Osteocyte (in vitro differentiated cells): ENCODE measurements around the gene PLS3. TPM values are rescaled to one million over a fixed set of nuclear protein-coding genes. Genes with fewer than 3 reads are reported as not detected.

ENCODE experiments used
- DNase-seq: peaks from one replicate; pipeline ENCODE4 v3.0.0; 2021; ENCODE audit warnings: mixed read lengths; ENCODE audit not compliant: unreplicated experiment; ENCODE audit errors: extremely low spot score
- H3K27ac Mint-ChIP-seq: one replicate; pipeline ENCODE4 v1.8.0; 2021; ENCODE audit warnings: mild to moderate bottlenecking, mixed read lengths; ENCODE audit not compliant: unreplicated experiment
- H3K27me3 Mint-ChIP-seq: one replicate; pipeline ENCODE4 v1.8.0; 2021; ENCODE audit warnings: mixed read lengths; ENCODE audit not compliant: unreplicated experiment
- H3K36me3 Mint-ChIP-seq: one replicate; pipeline ENCODE4 v1.8.0; 2021; ENCODE audit warnings: mixed read lengths; ENCODE audit not compliant: unreplicated experiment
- H3K4me1 Mint-ChIP-seq: one replicate; pipeline ENCODE4 v1.8.0; 2021; ENCODE audit warnings: mixed read lengths; ENCODE audit not compliant: unreplicated experiment
- H3K4me3 Mint-ChIP-seq: one replicate; pipeline ENCODE4 v1.8.0; 2021; ENCODE audit warnings: mild to moderate bottlenecking, moderate library complexity, mixed read lengths; ENCODE audit not compliant: unreplicated experiment
- H3K9me3 Mint-ChIP-seq: one replicate; pipeline ENCODE4 v1.8.0; 2021; ENCODE audit warnings: mixed read lengths; ENCODE audit not compliant: unreplicated experiment
- CTCF ChIP-seq: fragments of 200-600 bp; sonication (generic); IDR thresholded peaks from 2 replicates; pipeline ENCODE4 v1.5.0; 2021; ENCODE audit warnings: antibody characterized with exemption, mild to moderate bottlenecking, moderate library complexity
- total RNA-seq: library from RNA; stranded (reverse); gene quantifications from 2 replicates; pipeline ENCODE4 v1.2.1, GENCODE V29; 2021

The PLS3 gene
- total RNA-seq, 1 donor from 2014 or later, result 530 TPM

DNA sequence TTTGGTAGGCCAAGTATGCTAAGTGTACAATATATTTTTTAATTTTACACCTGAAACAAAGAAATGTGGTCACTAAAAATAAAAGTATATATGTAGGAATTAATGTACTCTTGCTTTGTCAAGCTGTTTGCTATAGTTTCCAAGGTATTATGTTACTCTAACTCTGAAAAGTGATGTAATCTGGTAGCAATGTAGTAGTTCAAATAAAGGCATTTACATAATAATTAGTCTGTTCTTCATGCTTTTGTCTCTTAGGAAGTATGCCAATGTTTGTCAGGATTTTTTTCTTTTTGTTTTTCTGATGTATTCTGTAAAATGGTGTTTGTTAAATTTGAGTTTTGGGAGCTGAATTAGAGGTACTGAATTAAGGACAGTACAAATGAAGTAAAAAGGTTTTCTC lies 89.5 kb downstream of the PLS3 start:
- no peaks in the 10 kb centered on the region for H3K27me3 Mint-ChIP-seq
- TF ChIP-seq CTCF, result no peak
- peaks cover 34% of the 10 kb centered on the region for H3K4me1 Mint-ChIP-seq
- H3K4me3 Mint-ChIP-seq, result peak overlapping the region; percentile 23
- H3K36me3 Mint-ChIP-seq, result peaks cover 66% of the 10 kb centered on the region
- no peak for DNase-seq
- no peaks in the 10 kb centered on the region for H3K9me3 Mint-ChIP-seq
- peak overlapping the region; percentile 95 for H3K27ac Mint-ChIP-seq

DNA sequence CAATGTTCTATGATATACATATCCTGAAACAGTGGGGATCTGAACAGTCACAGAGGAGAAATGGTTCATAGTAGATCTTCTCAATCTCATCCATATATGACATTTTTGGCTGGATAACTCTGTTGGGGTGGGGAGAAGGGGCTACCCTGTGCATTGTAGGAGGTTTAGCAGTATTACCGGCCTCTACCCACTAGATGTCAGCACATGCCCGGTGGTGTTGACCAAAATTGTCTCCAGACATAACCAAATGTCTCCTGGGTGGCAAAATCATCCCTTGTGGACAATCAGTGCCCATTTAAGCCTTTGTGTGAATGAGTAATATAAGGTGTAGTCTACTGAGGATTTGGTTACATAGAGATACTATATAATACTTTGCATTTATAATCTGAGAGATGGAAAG lies 89.9 kb downstream of the PLS3 start:
- Mint-ChIP-seq H3K9me3 (no peaks in the 10 kb centered on the region), H3K27me3 (no peaks in the 10 kb centered on the region), H3K4me1 (peaks cover 34% of the 10 kb centered on the region), H3K36me3 (peaks cover 66% of the 10 kb centered on the region), H3K4me3 (no peak overlapping the region), H3K27ac (peak overlapping the region; percentile 95)
- TF ChIP-seq CTCF, result peak; percentile 81
- DNase-seq, result no peak

DNA sequence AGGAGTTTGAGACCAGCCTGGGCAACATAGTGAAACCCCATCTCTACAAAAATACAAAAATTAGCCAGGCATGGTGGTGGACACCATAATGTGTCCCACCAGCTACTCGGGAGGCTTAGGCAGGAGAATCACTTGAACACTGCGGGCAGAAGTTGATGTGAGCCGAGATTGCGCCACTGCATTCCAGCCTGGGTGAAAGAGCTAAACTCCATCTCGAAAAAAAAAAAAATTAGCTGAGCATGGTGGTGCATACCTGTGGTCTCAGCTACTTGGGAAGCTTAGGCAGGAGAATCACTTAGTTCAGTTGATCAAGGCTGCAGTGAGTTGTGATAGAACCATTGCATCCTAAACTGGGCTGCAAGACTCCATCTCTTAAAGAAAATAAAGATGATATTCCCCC lies 91.2 kb downstream of the PLS3 start:
- DNase-seq, result no peak
- Mint-ChIP-seq H3K9me3 (no peaks in the 10 kb centered on the region), H3K27me3 (no peaks in the 10 kb centered on the region), H3K4me3 (no peak overlapping the region), H3K36me3 (peaks cover 64% of the 10 kb centered on the region), H3K4me1 (peaks cover 34% of the 10 kb centered on the region), H3K27ac (peak overlapping the region; percentile 31)
- TF ChIP-seq CTCF, result no peak

GRCh38 chrX:115665122-115665521 lies 104.1 kb downstream of the PLS3 start:
- Mint-ChIP-seq H3K27ac (no peak overlapping the region), H3K27me3 (no peaks in the 10 kb centered on the region), H3K4me3 (no peak overlapping the region), H3K4me1 (no peaks in the 10 kb centered on the region), H3K9me3 (peaks cover 3% of the 10 kb centered on the region), H3K36me3 (peaks cover 1% of the 10 kb centered on the region)
- no peak for DNase-seq
- TF ChIP-seq CTCF, result no peak

DNA sequence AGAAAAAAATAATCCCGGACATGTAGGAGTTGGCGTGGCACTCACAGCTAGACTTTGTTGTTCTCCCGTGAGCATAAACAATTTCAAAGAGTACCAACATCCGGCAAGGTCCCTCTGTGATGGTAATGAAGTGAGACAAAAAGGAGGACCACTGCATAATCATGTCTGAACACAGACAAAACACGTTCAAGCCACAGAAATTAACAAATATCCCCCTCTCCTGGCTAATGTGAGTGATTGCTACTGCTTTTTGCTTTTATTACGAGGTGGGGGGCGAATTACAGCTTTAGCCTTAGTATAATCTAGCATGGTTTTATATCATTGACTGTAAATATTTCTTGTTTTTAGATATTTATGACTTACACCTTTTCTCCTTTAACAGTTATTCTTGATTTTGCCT lies 118.5 kb downstream of the PLS3 start:
- no peak for DNase-seq
- H3K27me3 Mint-ChIP-seq, result no peaks in the 10 kb centered on the region
- peak; percentile 78 for TF ChIP-seq CTCF
- no peak overlapping the region for H3K4me3 Mint-ChIP-seq
- H3K9me3 Mint-ChIP-seq, result no peaks in the 10 kb centered on the region
- no peaks in the 10 kb centered on the region for H3K36me3 Mint-ChIP-seq
- peaks cover 3% of the 10 kb centered on the region for H3K4me1 Mint-ChIP-seq
- no peak overlapping the region for H3K27ac Mint-ChIP-seq
